ENCODE measurements around the gene SART3. TPM values are rescaled to one million over a fixed set of nuclear protein-coding genes. Genes with fewer than 3 reads are reported as not detected.

SART3 gene
- total and polyA plus RNA-seq, 2 of the 8 experiments (the other 6 are each of a cell fraction or from before 2014, with no cell fraction given) = 16.0 to 103 TPM

- H2BK12ac ChIP-seq (ENCODE audit: low read depth, low read length) = no peak overlapping the region
- no peak overlapping the region for H3K4me3 ChIP-seq (ENCODE audit: extremely low read depth in 1 of 4, insufficient read depth in 2 of 4, low read depth in 3 of 4, low read length in 4 of 4)
- H2AFZ ChIP-seq (ENCODE audit: low read length) = no peak overlapping the region
- H2AK5ac ChIP-seq (ENCODE audit: low read depth, low read length) = no peak overlapping the region
- no peak overlapping the region for H3K9ac ChIP-seq (replicated peaks in 1 of 4; ENCODE audit: extremely low read depth in 1 of 4, low read depth in 3 of 4, low read length in 3 of 4)
- WGBS, 2 experiments (ENCODE audit: extremely low coverage in 1 of 2, insufficient coverage in 1 of 2, insufficient read length in 1 of 2, insufficient replicate concordance in 2 of 2, low coverage in 1 of 2, low lambda C conversion rate in 2 of 2, missing lambda C conversion rate in 1 of 2) = 90% methylated on average over 24 of the region's 24 CpGs; no CpG with 5 or more reads in 1 of the 2 experiments
- no peak overlapping the region for H4K8ac ChIP-seq (ENCODE audit: extremely low read depth, insufficient read depth, low read length)
- no peak overlapping the region for H4K5ac ChIP-seq (ENCODE audit: insufficient read length, low read depth, low read length)
- peaks cover 4% of the 10 kb centered on the region; the same call in 1 of the 2 replicates for H3K79me1 ChIP-seq (ENCODE audit: low read depth, low read length)
- no peak overlapping the region for H3K23ac ChIP-seq (ENCODE audit: insufficient read length)
- no peak overlapping the region for H3K14ac ChIP-seq (ENCODE audit: insufficient read length)
- H2BK120ac ChIP-seq (replicated peaks; ENCODE audit: low read depth, low read length) = no peak overlapping the region
- no peak overlapping the region for H4K91ac ChIP-seq (replicated peaks; ENCODE audit: insufficient read length, low read length)
- no peak overlapping the region for H3K4ac ChIP-seq (replicated peaks; ENCODE audit: insufficient read length, low read depth, low read length)
- H3K9me3 ChIP-seq (ENCODE audit: insufficient read depth in 2 of 2, low read depth in 1 of 2, low read length in 1 of 2) = no peaks in the 10 kb centered on the region
- no peak overlapping the region; the same call in 1 of the 2 replicates for H2BK5ac ChIP-seq (ENCODE audit: low read depth, low read length)
- POLR2A ChIA-PET (ENCODE audit: partially characterized antibody) = no interaction called here
- peaks cover 0 to 6% of the 10 kb centered on the region in 2 experiments; a peak in 1 of 4 replicates for H3K79me2 ChIP-seq (ENCODE audit: control insufficient read depth in 1 of 2, insufficient read depth in 2 of 2, low read length in 2 of 2)
- H3K36me3 ChIP-seq (ENCODE audit: control insufficient read depth in 2 of 4, insufficient read depth in 4 of 4, low read length in 3 of 4) = peaks cover 21 to 49% (median 44%) of the 10 kb centered on the region in 4 experiments
- CTCF ChIA-PET (ENCODE audit: partially characterized antibody) = interaction anchor here (0.8 to 3.9 kb wide), 6 partner anchors 11 to 526 kb away, joined by 3 to 17 read pairs (median 4); no protein-coding TSS in a partner anchor
- peaks cover 3% of the 10 kb centered on the region; the same call in 1 of the 2 replicates for H3K23me2 ChIP-seq (ENCODE audit: low read depth, low read length)
- no peak overlapping the region for H3K56ac ChIP-seq (replicated peaks; ENCODE audit: insufficient read length, low read depth, low read length)
- no peak overlapping the region for H2BK15ac ChIP-seq (ENCODE audit: low read length)
- peaks cover 0 to 5% (median 3%) of the 10 kb centered on the region in 4 experiments; a peak in 6 of 7 replicates for H3K4me1 ChIP-seq (replicated peaks in 1 of 4; ENCODE audit: control insufficient read depth in 3 of 4, insufficient read depth in 4 of 4, low read length in 3 of 4)
- no peak overlapping the region for H3K18ac ChIP-seq (ENCODE audit: extremely low read depth, low read length)
- H2BK20ac ChIP-seq (ENCODE audit: low read length) = no peak overlapping the region
- H3K27ac ChIP-seq (ENCODE audit: low read depth, low read length) = no peak overlapping the region
- H4K20me1 ChIP-seq (replicated peaks in 1 of 2; ENCODE audit: control insufficient read depth in 1 of 2, insufficient read depth in 2 of 2, low read length in 2 of 2) = peaks cover 7 to 13% of the 10 kb centered on the region in 2 experiments
- DNase-seq (ENCODE audit: low read depth in 1 of 2, low spot score in 2 of 2) = no peak
- no peak for FAIRE-seq
- TF ChIP-seq EGR1 (IDR thresholded peaks at IDR 0.05; ENCODE audit: borderline replicate concordance, low read depth, low read length) (no peak), SIRT6 (IDR thresholded peaks at IDR 0.05; ENCODE audit: low read length) (no peak), HDAC2 (IDR thresholded peaks at IDR 0.05; ENCODE audit: borderline replicate concordance in 1 of 2, low read depth in 2 of 2, low read length in 2 of 2) (no peak), KDM4A (IDR thresholded peaks at IDR 0.05; ENCODE audit: low read depth, low read length, severe bottlenecking) (no peak), POLR2AphosphoS5 (IDR thresholded peaks at IDR 0.05; ENCODE audit: low read depth, low read length) (no peak; the same call in 1 of the 2 replicates), CHD2 (IDR thresholded peaks at IDR 0.05; ENCODE audit: low read length) (no peak), MAX (IDR thresholded peaks at IDR 0.05) (no peak)
- H3K27me3 ChIP-seq (replicated peaks in 1 of 4; ENCODE audit: control insufficient read depth in 3 of 4, extremely low read depth in 1 of 4, insufficient read depth in 3 of 4, low read length in 3 of 4) = no peaks in the 10 kb centered on the region
- H3K4me2 ChIP-seq (ENCODE audit: insufficient read depth in 1 of 2, low read depth in 2 of 2, low read length in 2 of 2) = no peak overlapping the region
Observed at GRCh38 chr12:108518101-108518715, 42.8 kb downstream of the SART3 start.

Data from H1 (cell line).